Hepatocyte (in vitro differentiated cells): Measurements from ENCODE around the gene HTN3.
"Not testable (repeated sequence)": the region's sequence is repeated elsewhere in the genome, so short reads cannot be mapped to it uniquely, and the experiment has no call there.

Source experiments
- CTCF ChIP-seq: fragments of 200-600 bp; sonication (generic); IDR thresholded peaks from 2 replicates; pipeline ENCODE4 v1.5.1; 2016; ENCODE audit warnings: antibody characterized with exemption, mild to moderate bottlenecking; ENCODE audit not compliant: poor library complexity
- EZH2 ChIP-seq: fragments of 200-600 bp; sonication (generic); IDR thresholded peaks from 2 replicates; pipeline ENCODE4 v1.6.1; 2016; ENCODE audit warnings: antibody characterized with exemption, mild to moderate bottlenecking, borderline replicate concordance
- EZH2phosphoT487 ChIP-seq: fragments of 200-600 bp; sonication (generic); IDR thresholded peaks from one replicate; pipeline ENCODE4 v1.6.1; 2018; ENCODE audit warnings: antibody characterized with exemption, mild to moderate bottlenecking, low read depth, moderate library complexity; ENCODE audit not compliant: unreplicated experiment, severe bottlenecking

GRCh38 chr4:70037559-70037958 lies 9.3 kb downstream of the HTN3 start:
- not testable (repeated sequence) for TF ChIP-seq CTCF, EZH2phosphoT487, EZH2
